ENCODE measurements around the gene SCN4A.
A peak's percentile ranks its signal among the peaks of the same experiment; 100 is the strongest.

The SCN4A gene

GRCh38 chr17:63975541-63976092 lies 2.9 kb upstream of the SCN4A start:
- TF ChIP-seq POLR2AphosphoS5 (IDR thresholded peaks at IDR 0.05; ENCODE audit: low read depth, low read length) = no peak
- FAIRE-seq (no peak), DNase-seq (ENCODE audit: insufficient read length) (no peak)

GRCh38 chr17:63974594-63975192 lies 2.0 kb upstream of the SCN4A start:
- no peak for TF ChIP-seq POLR2AphosphoS5 (IDR thresholded peaks at IDR 0.05; ENCODE audit: low read depth, low read length)
- TF ChIP-seq POLR2A (IDR thresholded peaks at IDR 0.05; ENCODE audit: low read depth, low read length) = no peak
- no peak for TF ChIP-seq TAF1 (IDR thresholded peaks at IDR 0.05; ENCODE audit: borderline replicate concordance, low read depth, low read length)
- DNase-seq (ENCODE audit: insufficient read length) (no peak), FAIRE-seq (no peak)

GRCh38 chr17:63973930-63974593 lies 1.3 kb upstream of the SCN4A start:
- FAIRE-seq (no peak), DNase-seq (ENCODE audit: insufficient read length) (no peak)
- TF ChIP-seq TAF1 (IDR thresholded peaks at IDR 0.05; ENCODE audit: borderline replicate concordance, low read depth, low read length) (no peak), POLR2A (IDR thresholded peaks at IDR 0.05; ENCODE audit: low read depth, low read length) (no peak), POLR2AphosphoS5 (IDR thresholded peaks at IDR 0.05; ENCODE audit: low read depth, low read length) (no peak)

- DNase-seq (ENCODE audit: insufficient read length) (no peak), FAIRE-seq (no peak)
- TF ChIP-seq TAF1 (IDR thresholded peaks at IDR 0.05; ENCODE audit: borderline replicate concordance, low read depth, low read length) (no peak), POLR2A (IDR thresholded peaks at IDR 0.05; ENCODE audit: low read depth, low read length) (no peak), POLR2AphosphoS5 (IDR thresholded peaks at IDR 0.05; ENCODE audit: low read depth, low read length) (no peak)
Observed at GRCh38 chr17:63973247-63973646, 529 bp upstream of the SCN4A start.

GRCh38 chr17:63969278-63969677 lies 3.4 kb downstream of the SCN4A start:
- TF ChIP-seq TAF1 (IDR thresholded peaks at IDR 0.05; ENCODE audit: borderline replicate concordance, low read depth, low read length) (no peak), POLR2AphosphoS5 (IDR thresholded peaks at IDR 0.05; ENCODE audit: low read depth, low read length) (no peak), POLR2A (IDR thresholded peaks at IDR 0.05; ENCODE audit: low read depth, low read length) (no peak)
- no peak for FAIRE-seq
- no peak for DNase-seq (ENCODE audit: insufficient read length)

GRCh38 chr17:63967953-63968352 lies 4.8 kb downstream of the SCN4A start:
- FAIRE-seq (no peak), DNase-seq (ENCODE audit: insufficient read length) (no peak)
- TF ChIP-seq POLR2A (IDR thresholded peaks at IDR 0.05; ENCODE audit: low read depth, low read length) (no peak), POLR2AphosphoS5 (IDR thresholded peaks at IDR 0.05; ENCODE audit: low read depth, low read length) (no peak), TAF1 (IDR thresholded peaks at IDR 0.05; ENCODE audit: borderline replicate concordance, low read depth, low read length) (no peak)

- FAIRE-seq = no peak
- no peak for TF ChIP-seq POLR2A (IDR thresholded peaks at IDR 0.05; ENCODE audit: low read depth, low read length)
- TF ChIP-seq TAF1 (IDR thresholded peaks at IDR 0.05; ENCODE audit: borderline replicate concordance, low read depth, low read length) = no peak
- no peak for DNase-seq (ENCODE audit: insufficient read length)
Observed at GRCh38 chr17:63966646-63967264, 6.0 kb downstream of the SCN4A start.

GRCh38 chr17:63963123-63963522 lies 9.6 kb downstream of the SCN4A start:
- TF ChIP-seq POLR2A (IDR thresholded peaks at IDR 0.05; ENCODE audit: low read depth, low read length) (no peak), POLR2AphosphoS5 (IDR thresholded peaks at IDR 0.05; ENCODE audit: low read depth, low read length) (no peak), TAF1 (IDR thresholded peaks at IDR 0.05; ENCODE audit: borderline replicate concordance, low read depth, low read length) (no peak)
- no peak for FAIRE-seq
- no peak for DNase-seq (ENCODE audit: insufficient read length)

GRCh38 chr17:63962298-63962744 lies 10.4 kb downstream of the SCN4A start:
- DNase-seq (ENCODE audit: insufficient read length) = no peak

GRCh38 chr17:63961355-63962212 lies 11.1 kb downstream of the SCN4A start:
- no peak for TF ChIP-seq POLR2AphosphoS5 (IDR thresholded peaks at IDR 0.05; ENCODE audit: low read depth, low read length)
- TF ChIP-seq POLR2A (IDR thresholded peaks at IDR 0.05; ENCODE audit: low read depth, low read length) = no peak
- no peak for TF ChIP-seq TAF1 (IDR thresholded peaks at IDR 0.05; ENCODE audit: borderline replicate concordance, low read depth, low read length)
- FAIRE-seq (no peak), DNase-seq (ENCODE audit: insufficient read length) (peak; percentile 54)

More at GRCh38 chr17:63962298-63962744, 10.4 kb downstream of the SCN4A start:
- no peak for FAIRE-seq
- no peak for TF ChIP-seq POLR2AphosphoS5 (IDR thresholded peaks at IDR 0.05; ENCODE audit: low read depth, low read length)
- TF ChIP-seq POLR2A (IDR thresholded peaks at IDR 0.05; ENCODE audit: low read depth, low read length) = no peak
- no peak for TF ChIP-seq TAF1 (IDR thresholded peaks at IDR 0.05; ENCODE audit: borderline replicate concordance, low read depth, low read length)

GRCh38 chr17:63960430-63960829 lies 12.3 kb downstream of the SCN4A start:
- TF ChIP-seq POLR2A (IDR thresholded peaks at IDR 0.05; ENCODE audit: low read depth, low read length) (no peak), TAF1 (IDR thresholded peaks at IDR 0.05; ENCODE audit: borderline replicate concordance, low read depth, low read length) (no peak), POLR2AphosphoS5 (IDR thresholded peaks at IDR 0.05; ENCODE audit: low read depth, low read length) (no peak)
- DNase-seq (ENCODE audit: insufficient read length) = no peak
- no peak for FAIRE-seq
